Measurements from ENCODE around the gene WDR89. TPM values are rescaled to one million over a fixed set of nuclear protein-coding genes. Genes with fewer than 3 reads are reported as not detected.

Gene WDR89
- total and polyA plus RNA-seq, 3 donors from 2014 or later, result 6.0 to 10.8 (median 8.5) TPM

DNA sequence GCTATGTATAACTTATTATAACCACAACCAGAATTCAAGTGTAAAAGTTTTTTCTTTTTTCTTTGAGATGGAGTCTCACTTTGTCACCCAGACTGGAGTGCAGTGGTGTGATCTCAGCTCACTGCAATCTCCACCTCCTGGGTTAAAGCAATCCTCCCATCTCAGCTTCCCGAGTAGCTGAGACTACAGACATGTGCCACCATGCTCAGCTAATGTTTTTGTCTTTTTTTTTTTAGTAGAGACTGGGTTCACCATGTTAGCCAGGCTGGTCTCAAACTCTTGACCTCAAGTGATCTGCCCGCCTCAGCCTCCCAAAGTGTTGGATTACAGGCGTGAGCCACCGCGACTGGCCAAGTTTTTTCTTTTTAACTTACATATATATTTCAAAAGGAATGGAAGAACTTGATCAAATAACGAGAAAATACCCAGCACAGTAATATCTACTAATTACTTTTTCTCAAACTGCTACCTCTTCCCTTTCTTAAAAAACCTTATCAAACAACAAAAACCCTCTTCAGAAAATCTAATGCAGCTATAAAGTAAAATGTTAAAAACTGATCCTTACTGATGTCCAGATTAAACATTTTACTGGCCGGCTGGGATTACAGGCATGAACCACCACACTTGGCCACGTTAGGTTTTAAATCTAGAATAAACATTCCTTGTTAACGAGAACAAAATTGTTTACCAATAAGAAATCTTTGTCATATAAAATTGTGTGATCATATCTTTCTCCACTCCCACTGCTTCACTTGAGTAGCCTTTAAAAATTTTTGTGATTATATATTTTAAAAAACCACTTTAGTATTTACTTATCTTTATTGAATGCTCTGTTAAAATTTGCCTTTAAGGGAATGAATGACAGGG is 41.3 kb upstream of the WDR89 start:
- H3K4me1 ChIP-seq, result no peaks in the 10 kb centered on the region
- H3K27ac ChIP-seq, result no peak overlapping the region
- TF ChIP-seq, protein P1, sequence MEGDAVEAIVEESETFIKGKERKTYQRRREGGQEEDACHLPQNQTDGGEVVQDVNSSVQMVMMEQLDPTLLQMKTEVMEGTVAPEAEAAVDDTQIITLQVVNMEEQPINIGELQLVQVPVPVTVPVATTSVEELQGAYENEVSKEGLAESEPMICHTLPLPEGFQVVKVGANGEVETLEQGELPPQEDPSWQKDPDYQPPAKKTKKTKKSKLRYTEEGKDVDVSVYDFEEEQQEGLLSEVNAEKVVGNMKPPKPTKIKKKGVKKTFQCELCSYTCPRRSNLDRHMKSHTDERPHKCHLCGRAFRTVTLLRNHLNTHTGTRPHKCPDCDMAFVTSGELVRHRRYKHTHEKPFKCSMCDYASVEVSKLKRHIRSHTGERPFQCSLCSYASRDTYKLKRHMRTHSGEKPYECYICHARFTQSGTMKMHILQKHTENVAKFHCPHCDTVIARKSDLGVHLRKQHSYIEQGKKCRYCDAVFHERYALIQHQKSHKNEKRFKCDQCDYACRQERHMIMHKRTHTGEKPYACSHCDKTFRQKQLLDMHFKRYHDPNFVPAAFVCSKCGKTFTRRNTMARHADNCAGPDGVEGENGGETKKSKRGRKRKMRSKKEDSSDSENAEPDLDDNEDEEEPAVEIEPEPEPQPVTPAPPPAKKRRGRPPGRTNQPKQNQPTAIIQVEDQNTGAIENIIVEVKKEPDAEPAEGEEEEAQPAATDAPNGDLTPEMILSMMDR (IDR thresholded peaks at IDR 0.05), result no peak
- no peak for TF ChIP-seq POLR2A (IDR thresholded peaks at IDR 0.05)
- intact Hi-C loops (cut with DNase I; ENCODE audit: low total_unique reads), result no loop called here
- no peak overlapping the region for H3K4me3 ChIP-seq
- no peak for DNase-seq
- 88 to 89% methylated on average over 9 of the region's 9 CpGs for WGBS, 2 donors
- no peaks in the 10 kb centered on the region for H3K36me3 ChIP-seq (ENCODE audit: low read depth, missing control alignments)
- no peaks in the 10 kb centered on the region for H3K9me3 ChIP-seq
- H3K27me3 ChIP-seq, result no peaks in the 10 kb centered on the region

GRCh38 chr14:63678536-63678935 is 36.9 kb upstream of the WDR89 start:
- H3K27ac ChIP-seq, result no peak overlapping the region
- H3K4me3 ChIP-seq, result no peak overlapping the region
- TF ChIP-seq POLR2A (IDR thresholded peaks at IDR 0.05), result no peak
- TF ChIP-seq, protein P1 (IDR thresholded peaks at IDR 0.05), result no peak
- H3K27me3 ChIP-seq, result no peaks in the 10 kb centered on the region
- H3K4me1 ChIP-seq, result no peaks in the 10 kb centered on the region
- no peaks in the 10 kb centered on the region for H3K9me3 ChIP-seq
- intact Hi-C loops (cut with DNase I; ENCODE audit: low total_unique reads), result no loop called here
- 82 to 100% methylated on average over 1 of the region's 1 CpG for WGBS, 2 donors
- H3K36me3 ChIP-seq (ENCODE audit: low read depth, missing control alignments), result no peaks in the 10 kb centered on the region
- no peak for DNase-seq

DNA sequence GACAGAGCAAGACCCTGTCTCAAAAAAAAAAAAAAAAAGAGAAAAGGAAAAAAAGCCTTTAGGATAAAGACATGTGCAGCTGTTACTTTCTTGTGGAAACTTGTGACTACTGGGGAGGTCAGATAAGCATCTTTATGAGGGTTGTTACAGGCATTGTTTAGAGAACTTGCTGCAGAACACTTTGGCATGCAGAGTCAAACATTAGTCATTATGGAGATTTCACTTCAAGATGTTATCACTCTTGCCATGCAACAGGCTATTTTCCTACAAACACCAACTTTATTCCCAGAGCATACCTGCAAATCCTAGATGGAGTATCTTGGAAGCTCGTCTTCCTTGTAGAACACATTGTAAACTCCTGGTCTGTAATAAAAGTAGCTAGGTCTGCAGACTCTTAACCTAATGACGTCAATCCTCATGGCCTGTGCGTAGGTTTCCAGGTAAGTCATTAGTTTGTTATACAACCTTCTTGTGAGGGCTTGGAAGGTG is 36.3 kb upstream of the WDR89 start:
- no peaks in the 10 kb centered on the region for H3K9me3 ChIP-seq
- intact Hi-C loops (cut with DNase I; ENCODE audit: low total_unique reads), result no loop called here
- no peak for DNase-seq
- WGBS, 2 donors, result 81 to 87% methylated on average over 3 of the region's 3 CpGs
- H3K4me1 ChIP-seq, result no peaks in the 10 kb centered on the region
- H3K27ac ChIP-seq, result no peak overlapping the region
- no peak overlapping the region for H3K4me3 ChIP-seq
- H3K27me3 ChIP-seq, result no peaks in the 10 kb centered on the region
- TF ChIP-seq, protein P1 (IDR thresholded peaks at IDR 0.05), result no peak
- TF ChIP-seq POLR2A (IDR thresholded peaks at IDR 0.05), result no peak
- no peaks in the 10 kb centered on the region for H3K36me3 ChIP-seq (ENCODE audit: low read depth, missing control alignments)

- Histone ChIP-seq H3K9me3 (no peaks in the 10 kb centered on the region), H3K4me3 (no peak overlapping the region), H3K27me3 (no peaks in the 10 kb centered on the region), H3K4me1 (no peaks in the 10 kb centered on the region), H3K27ac (no peak overlapping the region), H3K36me3 (ENCODE audit: low read depth, missing control alignments) (no peaks in the 10 kb centered on the region)
- WGBS, 2 donors, result 90 to 96% methylated on average over 3 of the region's 3 CpGs
- no peak for DNase-seq
- intact Hi-C loops (cut with DNase I; ENCODE audit: low total_unique reads), result no loop called here
- TF ChIP-seq, protein P1 (IDR thresholded peaks at IDR 0.05), result no peak
- no peak for TF ChIP-seq POLR2A (IDR thresholded peaks at IDR 0.05)
Measured at GRCh38 chr14:63676615-63677014, 34.9 kb upstream of the WDR89 start.
